ENCODE data around the gene NOTCH4. TPM values are rescaled to one million over a fixed set of nuclear protein-coding genes. Genes with fewer than 3 reads are reported as not detected.

Gene NOTCH4
- total RNA-seq, 1 experiment from 2014 or later = 2.3 TPM

DNA sequence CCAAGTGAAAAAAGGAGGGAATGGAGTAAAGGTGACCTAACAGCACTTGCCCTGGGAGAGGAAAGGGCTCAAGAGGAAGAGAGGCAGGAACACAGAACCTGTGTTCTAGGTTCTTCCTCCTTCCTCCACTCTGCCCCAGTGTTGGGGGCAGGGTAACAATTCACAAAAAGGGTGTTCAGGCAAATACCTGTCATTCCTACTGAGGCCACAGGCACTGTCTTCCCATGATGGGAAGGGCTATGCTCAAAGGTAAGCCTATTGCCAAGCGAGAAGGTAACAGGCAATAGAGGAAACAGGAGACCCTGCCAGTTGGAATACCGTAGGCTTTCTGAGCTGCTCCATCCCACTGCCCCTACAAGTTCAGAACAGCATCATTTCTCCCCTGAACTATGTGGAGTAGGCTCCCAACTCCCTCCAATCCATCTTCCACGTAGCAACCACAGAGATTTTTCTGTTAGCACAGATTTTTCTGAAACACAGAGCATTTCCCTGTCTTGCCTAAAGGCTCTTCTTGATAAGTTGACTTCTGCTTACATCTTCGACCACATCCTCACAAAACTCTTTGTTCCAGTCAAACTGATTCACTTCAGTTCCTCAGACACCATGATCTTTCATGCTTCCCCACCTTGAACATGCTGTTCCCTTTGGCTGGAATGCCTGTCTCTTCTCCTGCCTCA lies 50.7 kb downstream of the NOTCH4 start:
- Mint-ChIP-seq H3K27me3 (ENCODE audit: low read depth) (no peaks in the 10 kb centered on the region), H3K4me3 (peak overlapping the region; percentile 2 to 11; a peak in 2 of 5 replicates), H3K9me3 (no peaks in the 10 kb centered on the region), H3K27ac (no peak overlapping the region; a peak in 2 of 7 replicates), H3K4me1 (peaks cover 27 to 39% of the 10 kb centered on the region in 2 experiments), H3K36me3 (ENCODE audit: insufficient read depth in 1 of 3, low read depth in 3 of 3) (peaks cover 29 to 39% (median 37%) of the 10 kb centered on the region in 3 experiments; a peak in 6 of 7 replicates)
- Histone ChIP-seq H4K5ac (ENCODE audit: insufficient read length, low read depth, low read length) (no peak overlapping the region), H3K4me2 (ENCODE audit: insufficient read depth, insufficient read length, low read length) (no peak overlapping the region), H3K4ac (ENCODE audit: low read depth, low read length) (no peak overlapping the region), H4K91ac (ENCODE audit: insufficient read length, low read depth, low read length) (no peak overlapping the region), H3K79me2 (ENCODE audit: insufficient read depth, low read length) (peaks cover 15% of the 10 kb centered on the region; the same call in 1 of the 2 replicates), H3K9ac (ENCODE audit: extremely low read depth, insufficient read length, low read length) (peak overlapping the region; percentile 49), H3K27me3 (ENCODE audit: insufficient read depth, low read length) (no peaks in the 10 kb centered on the region), H3K4me1 (ENCODE audit: insufficient read depth, low read length) (peaks cover 7% of the 10 kb centered on the region), H4K20me1 (ENCODE audit: control insufficient read depth, insufficient read depth, insufficient read length) (peaks cover 2% of the 10 kb centered on the region), H4K8ac (replicated peaks; ENCODE audit: insufficient read length, low read depth, low read length) (no peak overlapping the region), H2BK20ac (ENCODE audit: low read depth, low read length, poor library complexity, severe bottlenecking) (no peak overlapping the region), H2BK5ac (ENCODE audit: insufficient read length, low read length) (no peak overlapping the region), H3K23me2 (ENCODE audit: insufficient read length, low read depth, low read length, poor library complexity, severe bottlenecking) (peaks cover 17% of the 10 kb centered on the region), H2AFZ (ENCODE audit: low read length) (no peak overlapping the region), H3K27ac (ENCODE audit: insufficient read length, low read depth, low read length) (no peak overlapping the region), H3T11ph (ENCODE audit: low read length) (no peak overlapping the region), H3K23ac (ENCODE audit: insufficient read length, low read depth, low read length) (no peak overlapping the region), H3K14ac (ENCODE audit: insufficient read depth, low read length) (no peak overlapping the region), H2BK120ac (ENCODE audit: low read depth, low read length, poor library complexity, severe bottlenecking) (no peak overlapping the region), H3K9me3 (ENCODE audit: control insufficient read depth, low read depth, low read length) (no peaks in the 10 kb centered on the region), H3K56ac (ENCODE audit: insufficient read length, low read depth, low read length) (no peak overlapping the region), H2BK12ac (ENCODE audit: insufficient read length, low read depth, low read length) (no peak overlapping the region), H3K18ac (ENCODE audit: insufficient read length, low read depth, low read length) (no peak overlapping the region), H2BK15ac (ENCODE audit: low read depth, low read length) (no peak overlapping the region), H3K79me1 (ENCODE audit: insufficient read depth, low read depth, low read length, poor library complexity, severe bottlenecking) (no peaks in the 10 kb centered on the region), H2AK5ac (ENCODE audit: insufficient read length, low read length) (no peak overlapping the region)
- no CpG with 5 or more reads among the region's 4 CpGs for WGBS (ENCODE audit: extremely low coverage, insufficient read length, low lambda C conversion rate)
- no peak for DNase-seq
- no peak for TF ChIP-seq CTCF (conservative IDR thresholded peaks at IDR 0.05)

Measured in H9 (cell line).